ENCODE data around the gene ABL2. TPM values are rescaled to one million over a fixed set of nuclear protein-coding genes. Genes with fewer than 3 reads are reported as not detected.

The ABL2 gene
- total and polyA plus RNA-seq, 9 of the 15 experiments (the other 6 are each of a cell fraction or from before 2014, with no cell fraction given) = 1.4 to 15.0 (median 8.6) TPM

DNA sequence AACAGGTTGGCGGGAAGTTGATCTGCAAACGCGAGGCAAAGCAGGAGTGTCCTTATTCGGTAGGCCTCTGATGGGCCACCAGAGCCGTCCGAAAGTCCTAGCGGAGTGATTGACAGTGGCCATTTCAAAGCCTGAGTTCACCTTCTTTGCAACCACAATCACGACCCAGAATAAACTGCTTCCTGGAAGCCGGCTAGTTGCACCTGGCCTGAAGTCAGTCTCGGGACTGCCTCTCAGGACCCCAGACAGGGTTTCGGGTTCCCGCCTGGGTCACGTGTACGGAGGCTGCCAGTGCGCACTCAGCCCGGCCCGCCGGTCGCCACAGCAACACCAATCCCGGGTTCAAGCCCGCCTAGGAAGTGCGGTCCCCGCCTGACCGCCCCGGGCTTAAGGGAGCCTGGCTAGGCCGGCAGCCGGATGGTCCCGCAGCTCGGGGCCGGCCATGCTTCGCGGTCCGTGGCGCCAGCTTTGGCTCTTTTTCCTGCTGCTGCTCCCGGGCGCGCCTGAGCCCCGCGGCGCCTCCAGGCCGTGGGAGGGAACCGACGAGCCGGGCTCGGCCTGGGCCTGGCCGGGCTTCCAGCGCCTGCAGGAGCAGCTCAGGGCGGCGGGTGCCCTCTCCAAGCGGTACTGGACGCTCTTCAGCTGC lies 147.7 kb downstream of the ABL2 start, which contains the start of gene TOR3A (continued):
- TF ChIP-seq, protein P1, sequence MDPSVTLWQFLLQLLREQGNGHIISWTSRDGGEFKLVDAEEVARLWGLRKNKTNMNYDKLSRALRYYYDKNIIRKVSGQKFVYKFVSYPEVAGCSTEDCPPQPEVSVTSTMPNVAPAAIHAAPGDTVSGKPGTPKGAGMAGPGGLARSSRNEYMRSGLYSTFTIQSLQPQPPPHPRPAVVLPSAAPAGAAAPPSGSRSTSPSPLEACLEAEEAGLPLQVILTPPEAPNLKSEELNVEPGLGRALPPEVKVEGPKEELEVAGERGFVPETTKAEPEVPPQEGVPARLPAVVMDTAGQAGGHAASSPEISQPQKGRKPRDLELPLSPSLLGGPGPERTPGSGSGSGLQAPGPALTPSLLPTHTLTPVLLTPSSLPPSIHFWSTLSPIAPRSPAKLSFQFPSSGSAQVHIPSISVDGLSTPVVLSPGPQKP (CRISPR knock-in tag; IDR thresholded peaks at IDR 0.05) = no peak
- TF ChIP-seq, protein P2, sequence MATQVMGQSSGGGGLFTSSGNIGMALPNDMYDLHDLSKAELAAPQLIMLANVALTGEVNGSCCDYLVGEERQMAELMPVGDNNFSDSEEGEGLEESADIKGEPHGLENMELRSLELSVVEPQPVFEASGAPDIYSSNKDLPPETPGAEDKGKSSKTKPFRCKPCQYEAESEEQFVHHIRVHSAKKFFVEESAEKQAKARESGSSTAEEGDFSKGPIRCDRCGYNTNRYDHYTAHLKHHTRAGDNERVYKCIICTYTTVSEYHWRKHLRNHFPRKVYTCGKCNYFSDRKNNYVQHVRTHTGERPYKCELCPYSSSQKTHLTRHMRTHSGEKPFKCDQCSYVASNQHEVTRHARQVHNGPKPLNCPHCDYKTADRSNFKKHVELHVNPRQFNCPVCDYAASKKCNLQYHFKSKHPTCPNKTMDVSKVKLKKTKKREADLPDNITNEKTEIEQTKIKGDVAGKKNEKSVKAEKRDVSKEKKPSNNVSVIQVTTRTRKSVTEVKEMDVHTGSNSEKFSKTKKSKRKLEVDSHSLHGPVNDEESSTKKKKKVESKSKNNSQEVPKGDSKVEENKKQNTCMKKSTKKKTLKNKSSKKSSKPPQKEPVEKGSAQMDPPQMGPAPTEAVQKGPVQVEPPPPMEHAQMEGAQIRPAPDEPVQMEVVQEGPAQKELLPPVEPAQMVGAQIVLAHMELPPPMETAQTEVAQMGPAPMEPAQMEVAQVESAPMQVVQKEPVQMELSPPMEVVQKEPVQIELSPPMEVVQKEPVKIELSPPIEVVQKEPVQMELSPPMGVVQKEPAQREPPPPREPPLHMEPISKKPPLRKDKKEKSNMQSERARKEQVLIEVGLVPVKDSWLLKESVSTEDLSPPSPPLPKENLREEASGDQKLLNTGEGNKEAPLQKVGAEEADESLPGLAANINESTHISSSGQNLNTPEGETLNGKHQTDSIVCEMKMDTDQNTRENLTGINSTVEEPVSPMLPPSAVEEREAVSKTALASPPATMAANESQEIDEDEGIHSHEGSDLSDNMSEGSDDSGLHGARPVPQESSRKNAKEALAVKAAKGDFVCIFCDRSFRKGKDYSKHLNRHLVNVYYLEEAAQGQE (IDR thresholded peaks at IDR 0.05; ENCODE audit: borderline replicate concordance) = peak; percentile 82
- TF ChIP-seq, protein P2 (CRISPR knock-in tag; IDR thresholded peaks at IDR 0.05; ENCODE audit: low read depth) = no peak; the same call in 1 of the 2 replicates
- TF ChIP-seq, protein P3, sequence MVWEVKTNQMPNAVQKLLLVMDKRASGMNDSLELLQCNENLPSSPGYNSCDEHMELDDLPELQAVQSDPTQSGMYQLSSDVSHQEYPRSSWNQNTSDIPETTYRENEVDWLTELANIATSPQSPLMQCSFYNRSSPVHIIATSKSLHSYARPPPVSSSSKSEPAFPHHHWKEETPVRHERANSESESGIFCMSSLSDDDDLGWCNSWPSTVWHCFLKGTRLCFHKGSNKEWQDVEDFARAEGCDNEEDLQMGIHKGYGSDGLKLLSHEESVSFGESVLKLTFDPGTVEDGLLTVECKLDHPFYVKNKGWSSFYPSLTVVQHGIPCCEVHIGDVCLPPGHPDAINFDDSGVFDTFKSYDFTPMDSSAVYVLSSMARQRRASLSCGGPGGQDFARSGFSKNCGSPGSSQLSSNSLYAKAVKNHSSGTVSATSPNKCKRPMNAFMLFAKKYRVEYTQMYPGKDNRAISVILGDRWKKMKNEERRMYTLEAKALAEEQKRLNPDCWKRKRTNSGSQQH (CRISPR knock-in tag; IDR thresholded peaks at IDR 0.05) = no peak
- TF ChIP-seq ARID2 (IDR thresholded peaks at IDR 0.05) = no peak
- TF ChIP-seq EWSR1 (IDR thresholded peaks at IDR 0.05; ENCODE audit: borderline replicate concordance, low read depth, partially characterized antibody) = no peak
- TF ChIP-seq TEAD1 (CRISPR knock-in tag; IDR thresholded peaks at IDR 0.05) = peak in 1 of 2 experiments; percentile 86; a peak in 2 of 4 replicates
- TF ChIP-seq ZNF316 (IDR thresholded peaks at IDR 0.05) = no peak
- TF ChIP-seq ETV6 (IDR thresholded peaks at IDR 0.05; ENCODE audit: borderline replicate concordance in 1 of 2, low read depth in 2 of 2, low read length in 1 of 2) = no peak
- TF ChIP-seq ETV6 (CRISPR knock-in tag; IDR thresholded peaks at IDR 0.05; ENCODE audit: borderline replicate concordance) = 0 out of 2 replicates have a peak, but pooled peaks have one; percentile 59
- peak; percentile 78 for TF ChIP-seq PHF20 (IDR thresholded peaks at IDR 0.05; ENCODE audit: partially characterized antibody)
- TF ChIP-seq, protein P4, sequence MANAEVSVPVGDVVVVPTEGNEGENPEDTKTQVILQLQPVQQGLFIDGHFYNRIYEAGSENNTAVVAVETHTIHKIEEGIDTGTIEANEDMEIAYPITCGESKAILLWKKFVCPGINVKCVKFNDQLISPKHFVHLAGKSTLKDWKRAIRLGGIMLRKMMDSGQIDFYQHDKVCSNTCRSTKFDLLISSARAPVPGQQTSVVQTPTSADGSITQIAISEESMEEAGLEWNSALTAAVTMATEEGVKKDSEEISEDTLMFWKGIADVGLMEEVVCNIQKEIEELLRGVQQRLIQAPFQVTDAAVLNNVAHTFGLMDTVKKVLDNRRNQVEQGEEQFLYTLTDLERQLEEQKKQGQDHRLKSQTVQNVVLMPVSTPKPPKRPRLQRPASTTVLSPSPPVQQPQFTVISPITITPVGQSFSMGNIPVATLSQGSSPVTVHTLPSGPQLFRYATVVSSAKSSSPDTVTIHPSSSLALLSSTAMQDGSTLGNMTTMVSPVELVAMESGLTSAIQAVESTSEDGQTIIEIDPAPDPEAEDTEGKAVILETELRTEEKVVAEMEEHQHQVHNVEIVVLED (CRISPR knock-in tag; IDR thresholded peaks at IDR 0.05) = no peak
- no peak for TF ChIP-seq ZBED1 (IDR thresholded peaks at IDR 0.05)
- no peak for TF ChIP-seq PPARD (CRISPR knock-in tag; IDR thresholded peaks at IDR 0.05)
- TF ChIP-seq PHF21A (IDR thresholded peaks at IDR 0.05; ENCODE audit: borderline replicate concordance, low read depth) = peak; percentile 92; the same call in 1 of the 2 replicates
